ENCODE measurements around the gene PTPRK.

- TF ChIP-seq HCFC1 (IDR thresholded peaks at IDR 0.05; ENCODE audit: low read depth, low read length), result no peak
- no peak for TF ChIP-seq PCBP2 (IDR thresholded peaks at IDR 0.05; ENCODE audit: low read depth, low read length, poor library complexity, severe bottlenecking)
- no peak for TF ChIP-seq NCOA1 (IDR thresholded peaks at IDR 0.05; ENCODE audit: low read depth)
- TF ChIP-seq POLR2AphosphoS5 (IDR thresholded peaks at IDR 0.05; ENCODE audit: control insufficient read depth, insufficient read depth, low read depth, low read length), result no peak
- TF ChIP-seq NKRF (IDR thresholded peaks at IDR 0.05; ENCODE audit: borderline replicate concordance), result no peak
- no peak for TF ChIP-seq USF1 (CRISPR knock-in tag; IDR thresholded peaks at IDR 0.05)
- TF ChIP-seq ZNF280A (IDR thresholded peaks at IDR 0.05; ENCODE audit: low read depth, partially characterized antibody), result no peak
- no peak for TF ChIP-seq JUNB (CRISPR knock-in tag; conservative IDR thresholded peaks at IDR 0.05)
- TF ChIP-seq ZNF217 (CRISPR knock-in tag; IDR thresholded peaks at IDR 0.05), result no peak
- no peak for TF ChIP-seq BRD4 (IDR thresholded peaks at IDR 0.05)
- no peak for TF ChIP-seq SMC3 (conservative IDR thresholded peaks at IDR 0.05; ENCODE audit: insufficient read depth, low read depth, low read length)
Measured at GRCh38 chr6:128271011-128271410, 249.4 kb downstream of the PTPRK start.

Data from K562 (cell line).